ENCODE measurements around the gene ALDH8A1. TPM values are rescaled to one million over a fixed set of nuclear protein-coding genes. Genes with fewer than 3 reads are reported as not detected.

The ALDH8A1 gene
- total RNA-seq, 1 experiment from 2014 or later: 0.68 TPM

DNA sequence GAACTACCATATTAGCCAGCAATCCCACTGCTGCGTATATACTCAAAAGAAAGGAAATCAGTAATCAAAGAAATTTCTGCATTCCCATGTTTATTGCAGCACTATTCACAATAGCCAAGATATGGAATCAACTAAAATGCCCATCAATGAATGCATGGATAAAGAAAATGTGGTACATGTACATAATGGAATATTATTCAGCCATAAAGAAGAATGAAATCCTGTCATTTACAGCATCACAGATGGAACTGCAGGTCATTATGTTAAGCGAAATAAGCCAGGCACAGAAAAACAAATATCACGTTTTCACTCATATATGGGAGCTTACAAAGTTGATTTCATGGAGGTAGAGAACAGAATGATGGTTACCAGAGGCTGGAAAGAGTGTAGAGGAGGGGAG is 65.1 kb downstream of the ALDH8A1 start:
- H3K27me3 Mint-ChIP-seq (ENCODE audit: unreplicated experiment): no peaks in the 10 kb centered on the region
- H3K36me3 Mint-ChIP-seq (ENCODE audit: insufficient read depth, unreplicated experiment): no peaks in the 10 kb centered on the region
- no peak for DNase-seq
- intact Hi-C loops (cut with micrococcal nuclease; ENCODE audit: unreplicated experiment): loop anchor here (5.0 kb wide), 2 partner anchors 712 to 727 kb away; no protein-coding TSS in a partner anchor
- TF ChIP-seq, protein P1, sequence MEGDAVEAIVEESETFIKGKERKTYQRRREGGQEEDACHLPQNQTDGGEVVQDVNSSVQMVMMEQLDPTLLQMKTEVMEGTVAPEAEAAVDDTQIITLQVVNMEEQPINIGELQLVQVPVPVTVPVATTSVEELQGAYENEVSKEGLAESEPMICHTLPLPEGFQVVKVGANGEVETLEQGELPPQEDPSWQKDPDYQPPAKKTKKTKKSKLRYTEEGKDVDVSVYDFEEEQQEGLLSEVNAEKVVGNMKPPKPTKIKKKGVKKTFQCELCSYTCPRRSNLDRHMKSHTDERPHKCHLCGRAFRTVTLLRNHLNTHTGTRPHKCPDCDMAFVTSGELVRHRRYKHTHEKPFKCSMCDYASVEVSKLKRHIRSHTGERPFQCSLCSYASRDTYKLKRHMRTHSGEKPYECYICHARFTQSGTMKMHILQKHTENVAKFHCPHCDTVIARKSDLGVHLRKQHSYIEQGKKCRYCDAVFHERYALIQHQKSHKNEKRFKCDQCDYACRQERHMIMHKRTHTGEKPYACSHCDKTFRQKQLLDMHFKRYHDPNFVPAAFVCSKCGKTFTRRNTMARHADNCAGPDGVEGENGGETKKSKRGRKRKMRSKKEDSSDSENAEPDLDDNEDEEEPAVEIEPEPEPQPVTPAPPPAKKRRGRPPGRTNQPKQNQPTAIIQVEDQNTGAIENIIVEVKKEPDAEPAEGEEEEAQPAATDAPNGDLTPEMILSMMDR (IDR thresholded peaks at IDR 0.05; ENCODE audit: unreplicated experiment): no peak
- no TSS peak for BruUV-seq (replicated peaks)
- no peak overlapping the region for H3K27ac Mint-ChIP-seq (ENCODE audit: unreplicated experiment)
- H3K4me3 Mint-ChIP-seq (ENCODE audit: low read depth, unreplicated experiment): no peak overlapping the region
- H3K9me3 Mint-ChIP-seq (ENCODE audit: low read depth, unreplicated experiment): no peaks in the 10 kb centered on the region
- no peaks in the 10 kb centered on the region for H3K4me1 Mint-ChIP-seq (ENCODE audit: low read depth, unreplicated experiment)
- CTCF ChIA-PET: no interaction called here

GRCh38 chr6:134883314-134883713 is 66.6 kb downstream of the ALDH8A1 start:
- no peaks in the 10 kb centered on the region for H3K36me3 Mint-ChIP-seq (ENCODE audit: insufficient read depth, unreplicated experiment)
- DNase-seq: no peak
- BruUV-seq (replicated peaks): no TSS peak
- intact Hi-C loops (cut with micrococcal nuclease; ENCODE audit: unreplicated experiment): loop anchor here (5.0 kb wide), 2 partner anchors 711 to 726 kb away; no protein-coding TSS in a partner anchor
- H3K4me3 Mint-ChIP-seq (ENCODE audit: low read depth, unreplicated experiment): no peak overlapping the region
- CTCF ChIA-PET: interaction anchor here (1.3 to 1.6 kb wide), 2 partner anchors 57 to 760 kb away, joined by 5 to 7 read pairs; no protein-coding TSS in a partner anchor
- TF ChIP-seq, protein P1 (IDR thresholded peaks at IDR 0.05; ENCODE audit: unreplicated experiment): no peak
- no peaks in the 10 kb centered on the region for H3K9me3 Mint-ChIP-seq (ENCODE audit: low read depth, unreplicated experiment)
- H3K27me3 Mint-ChIP-seq (ENCODE audit: unreplicated experiment): no peaks in the 10 kb centered on the region
- no peak overlapping the region for H3K27ac Mint-ChIP-seq (ENCODE audit: unreplicated experiment)
- no peaks in the 10 kb centered on the region for H3K4me1 Mint-ChIP-seq (ENCODE audit: low read depth, unreplicated experiment)

DNA sequence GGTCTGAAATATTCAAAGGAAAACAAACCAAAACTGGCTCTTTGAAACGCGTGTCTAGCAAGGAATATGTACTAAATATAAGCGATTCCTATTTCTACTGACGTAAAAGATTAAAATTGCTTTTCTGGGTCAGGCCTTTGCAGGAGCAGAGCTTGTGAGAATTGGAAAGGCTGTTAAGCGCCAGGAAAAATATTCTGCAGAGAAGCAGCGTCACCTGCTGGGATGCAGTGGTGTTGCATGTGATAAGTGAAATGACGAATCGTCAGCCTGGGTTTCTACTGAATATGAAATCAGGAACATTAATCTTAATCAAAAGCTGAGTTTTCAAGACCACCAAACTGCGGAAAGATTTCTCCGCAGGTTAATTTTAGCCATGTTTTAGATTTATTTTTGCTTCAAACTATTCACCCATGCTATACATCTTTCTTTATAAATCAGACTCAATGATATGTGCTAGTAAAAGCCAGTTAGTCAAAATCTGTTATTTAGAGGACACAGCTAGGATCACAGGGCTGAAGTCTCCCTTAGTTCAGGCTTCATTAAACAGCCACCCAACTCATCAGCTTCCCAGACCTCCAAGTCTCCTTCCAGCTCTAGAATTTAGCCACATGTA is 67.4 kb downstream of the ALDH8A1 start:
- Mint-ChIP-seq H3K27ac (ENCODE audit: unreplicated experiment) (no peak overlapping the region), H3K4me3 (ENCODE audit: low read depth, unreplicated experiment) (no peak overlapping the region), H3K4me1 (ENCODE audit: low read depth, unreplicated experiment) (no peaks in the 10 kb centered on the region), H3K9me3 (ENCODE audit: low read depth, unreplicated experiment) (no peaks in the 10 kb centered on the region), H3K27me3 (ENCODE audit: unreplicated experiment) (no peaks in the 10 kb centered on the region), H3K36me3 (ENCODE audit: insufficient read depth, unreplicated experiment) (no peaks in the 10 kb centered on the region)
- BruUV-seq (replicated peaks): no TSS peak
- intact Hi-C loops (cut with micrococcal nuclease; ENCODE audit: unreplicated experiment): loop anchor here (1.0 to 5.0 kb wide), 3 partner anchors 59 to 725 kb away; no protein-coding TSS in a partner anchor
- TF ChIP-seq, protein P1 (IDR thresholded peaks at IDR 0.05; ENCODE audit: unreplicated experiment): peak; percentile 64
- DNase-seq: peak; percentile 55
- CTCF ChIA-PET: interaction anchor here (0.6 to 1.6 kb wide), 7 partner anchors 56 to 773 kb away, joined by 3 to 7 read pairs (median 5); no protein-coding TSS in a partner anchor

GRCh38 chr6:134880487-134881190 is 69.3 kb downstream of the ALDH8A1 start:
- no peak for DNase-seq
- no peaks in the 10 kb centered on the region for H3K27me3 Mint-ChIP-seq (ENCODE audit: unreplicated experiment)
- no peak overlapping the region for H3K4me3 Mint-ChIP-seq (ENCODE audit: low read depth, unreplicated experiment)
- TF ChIP-seq, protein P1 (IDR thresholded peaks at IDR 0.05; ENCODE audit: unreplicated experiment): no peak
- no peak overlapping the region for H3K27ac Mint-ChIP-seq (ENCODE audit: unreplicated experiment)
- intact Hi-C loops (cut with micrococcal nuclease; ENCODE audit: unreplicated experiment): loop anchor here (5.0 kb wide), 2 partner anchors 708 to 723 kb away; no protein-coding TSS in a partner anchor
- H3K9me3 Mint-ChIP-seq (ENCODE audit: low read depth, unreplicated experiment): no peaks in the 10 kb centered on the region
- no peaks in the 10 kb centered on the region for H3K4me1 Mint-ChIP-seq (ENCODE audit: low read depth, unreplicated experiment)
- no TSS peak for BruUV-seq (replicated peaks)
- CTCF ChIA-PET: no interaction called here
- no peaks in the 10 kb centered on the region for H3K36me3 Mint-ChIP-seq (ENCODE audit: insufficient read depth, unreplicated experiment)

Data from Calu3 (cell line).